SU-DHL-6 (cell line): Measurements from ENCODE around the gene MICAL2.

Source experiments
- H2AFZ ChIP-seq: fragments of 200-600 bp; sonication (generic); 2 replicates; pipeline ENCODE4 v1.6.1; 2014; ENCODE audit warnings: low read depth, mild to moderate bottlenecking, moderate library complexity, mixed read lengths, antibody characterized with exemption, low read length; ENCODE audit not compliant: severe bottlenecking
- H3F3A ChIP-seq: fragments of 200-600 bp; shearing (Covaris generic); 2 replicates; pipeline ENCODE4 v1.6.0; 2016; ENCODE audit warnings: antibody characterized with exemption, mild to moderate bottlenecking; ENCODE audit not compliant: insufficient read depth
- H3K27ac ChIP-seq: fragments of 200-600 bp; sonication (generic); 2 replicates; pipeline ENCODE4 v1.5.1; 2016; ENCODE audit warnings: low read depth, mild to moderate bottlenecking, low read length, moderate library complexity, mixed read lengths
- H3K27me3 ChIP-seq: fragments of 200-600 bp; sonication (generic), shearing (Covaris generic); 2 replicates; pipeline ENCODE4 v1.6.0; 2014; ENCODE audit warnings: mild to moderate bottlenecking, low read length
- H3K36me3 ChIP-seq: fragments of 200-600 bp; sonication (generic); 2 replicates; pipeline ENCODE4 v1.6.1; 2014; ENCODE audit warnings: mild to moderate bottlenecking, low read length, mixed read lengths
- H3K4me2 ChIP-seq: fragments of 300-600, 200-600 bp; shearing (Covaris generic), sonication (generic); 2 replicates; pipeline ENCODE4 v1.6.0; 2014; ENCODE audit warnings: low read length, low read depth, mild to moderate bottlenecking; ENCODE audit not compliant: poor library complexity, severe bottlenecking
- H3K4me3 ChIP-seq: fragments of 200-600 bp; sonication (generic); 2 replicates; pipeline ENCODE4 v1.5.1; 2014; ENCODE audit warnings: antibody characterized with exemption, low read length, mild to moderate bottlenecking, mixed read lengths; ENCODE audit not compliant: insufficient read depth, poor library complexity, severe bottlenecking
- H3K79me2 ChIP-seq: fragments of 200-600 bp; sonication (generic); 2 replicates; pipeline ENCODE4 v1.6.1; 2014; ENCODE audit warnings: mild to moderate bottlenecking, low read length, moderate library complexity; ENCODE audit not compliant: insufficient read depth
- H3K9ac ChIP-seq: fragments of 200-600 bp; sonication (generic); 2 replicates; pipeline ENCODE4 v1.7.0; 2014; ENCODE audit warnings: mild to moderate bottlenecking, low read length
- H3K9me2 ChIP-seq: fragments of 200-600 bp; sonication (generic); replicated peaks from 2 replicates; pipeline ENCODE4 v1.6.1; 2014; ENCODE audit warnings: low read length; ENCODE audit not compliant: insufficient read depth
- H3K9me3 ChIP-seq: fragments of 200-600 bp; sonication (generic); 2 replicates; pipeline ENCODE4 v1.6.1; 2014; ENCODE audit warnings: low read length, mixed read lengths; ENCODE audit not compliant: insufficient read depth
- H4K20me1 ChIP-seq: fragments of 200-600 bp; sonication (generic); 2 replicates; pipeline ENCODE4 v1.6.1; 2014; ENCODE audit warnings: low read depth, mild to moderate bottlenecking, antibody characterized with exemption, low read length, moderate library complexity, mixed read lengths
- CTCF ChIP-seq: fragments of 200-600 bp; sonication (generic); IDR thresholded peaks from one replicate; pipeline ENCODE4 v1.5.1; 2017; ENCODE audit warnings: antibody characterized with exemption, mild to moderate bottlenecking, low read length, moderate library complexity; ENCODE audit not compliant: insufficient read depth, poor library complexity, severe bottlenecking
- EZH2phosphoT487 ChIP-seq: fragments of 200-600 bp; sonication (generic), shearing (Covaris generic); conservative IDR thresholded peaks from 2 replicates; pipeline ENCODE4 v1.6.1; 2018; ENCODE audit warnings: mild to moderate bottlenecking, antibody characterized with exemption, low read length, moderate library complexity, mixed read lengths

Gene MICAL2

GRCh38 chr11:12120031-12121008, 9.9 kb downstream of the MICAL2 start:
- H3K4me2 ChIP-seq: no peak overlapping the region
- no peaks in the 10 kb centered on the region for H3K36me3 ChIP-seq
- H3K4me3 ChIP-seq: no peak overlapping the region
- H3K9me3 ChIP-seq: no peaks in the 10 kb centered on the region
- H2AFZ ChIP-seq: no peak overlapping the region
- no peaks in the 10 kb centered on the region for H3K79me2 ChIP-seq
- TF ChIP-seq CTCF (no peak), EZH2phosphoT487 (no peak)
- H4K20me1 ChIP-seq: no peaks in the 10 kb centered on the region
- no peaks in the 10 kb centered on the region for H3F3A ChIP-seq
- no peaks in the 10 kb centered on the region for H3K27me3 ChIP-seq
- no peak overlapping the region for H3K9ac ChIP-seq
- no peak overlapping the region for H3K27ac ChIP-seq
- no peaks in the 10 kb centered on the region for H3K9me2 ChIP-seq

GRCh38 chr11:12121011-12121410, 10.6 kb downstream of the MICAL2 start:
- Histone ChIP-seq H3K9ac (no peak overlapping the region), H3K79me2 (no peaks in the 10 kb centered on the region), H3K9me3 (no peaks in the 10 kb centered on the region), H3K4me3 (no peak overlapping the region), H3K36me3 (no peaks in the 10 kb centered on the region), H3F3A (no peaks in the 10 kb centered on the region), H3K27me3 (no peaks in the 10 kb centered on the region), H3K4me2 (no peak overlapping the region), H2AFZ (no peak overlapping the region), H3K27ac (no peak overlapping the region), H4K20me1 (no peaks in the 10 kb centered on the region), H3K9me2 (no peaks in the 10 kb centered on the region)
- no peak for TF ChIP-seq CTCF
- TF ChIP-seq EZH2phosphoT487: no peak

- TF ChIP-seq CTCF (no peak), EZH2phosphoT487 (no peak)
Observed at GRCh38 chr11:12121517-12121916, 11.1 kb downstream of the MICAL2 start.

More at GRCh38 chr11:12121517-12121916, 11.1 kb downstream of the MICAL2 start:
- H2AFZ ChIP-seq: no peak overlapping the region
- H3K4me3 ChIP-seq: no peak overlapping the region
- no peaks in the 10 kb centered on the region for H3K27me3 ChIP-seq
- H3K9ac ChIP-seq: no peak overlapping the region
- H4K20me1 ChIP-seq: no peaks in the 10 kb centered on the region
- H3K27ac ChIP-seq: no peak overlapping the region
- no peaks in the 10 kb centered on the region for H3K79me2 ChIP-seq
- no peaks in the 10 kb centered on the region for H3F3A ChIP-seq
- H3K9me2 ChIP-seq: no peaks in the 10 kb centered on the region
- H3K9me3 ChIP-seq: no peaks in the 10 kb centered on the region
- H3K36me3 ChIP-seq: no peaks in the 10 kb centered on the region
- no peak overlapping the region for H3K4me2 ChIP-seq
